Measurements from ENCODE around the gene S100A14.
"Not testable (repeated sequence)": the region's sequence is repeated elsewhere in the genome, so short reads cannot be mapped to it uniquely, and the experiment has no call there.

The S100A14 gene

GRCh38 chr1:153586347-153586746, 29.8 kb downstream of the S100A14 start:
- no peak for DNase-seq (ENCODE audit: low read depth)

- DNase-seq (ENCODE audit: low read depth), result no peak
These were observed 31.1 kb downstream of the S100A14 start for GRCh38 chr1:153585006-153585405.

GRCh38 chr1:153583976-153584375, 32.1 kb downstream of the S100A14 start:
- DNase-seq (ENCODE audit: low read depth), result no peak

- DNase-seq (ENCODE audit: low read depth), result not testable (repeated sequence)
These were observed 32.6 kb downstream of the S100A14 start for GRCh38 chr1:153583514-153583913.

GRCh38 chr1:153582836-153583235, 33.3 kb downstream of the S100A14 start:
- not testable (repeated sequence) for DNase-seq (ENCODE audit: low read depth)

- DNase-seq (ENCODE audit: low read depth), result no peak
These were observed 37.2 kb downstream of the S100A14 start for GRCh38 chr1:153578936-153579335.

- DNase-seq (ENCODE audit: low read depth), result no peak
These were observed 37.6 kb downstream of the S100A14 start for GRCh38 chr1:153578490-153578889.

- no peak for DNase-seq (ENCODE audit: low read depth)
These were observed 38.5 kb downstream of the S100A14 start for GRCh38 chr1:153577624-153578051.

- no peak for DNase-seq (ENCODE audit: low read depth)
These were observed 39.0 kb downstream of the S100A14 start for GRCh38 chr1:153577138-153577537.

GRCh38 chr1:153575497-153575896, 40.6 kb downstream of the S100A14 start:
- DNase-seq (ENCODE audit: low read depth), result not testable (repeated sequence)

GRCh38 chr1:153575081-153575491, 41.0 kb downstream of the S100A14 start:
- DNase-seq (ENCODE audit: low read depth), result not testable (repeated sequence)

GRCh38 chr1:153573351-153573750, 42.8 kb downstream of the S100A14 start:
- DNase-seq (ENCODE audit: low read depth), result no peak

GRCh38 chr1:153572569-153573015, 43.5 kb downstream of the S100A14 start:
- no peak for DNase-seq (ENCODE audit: low read depth)

- no peak for DNase-seq (ENCODE audit: low read depth)
These were observed 44.4 kb downstream of the S100A14 start for GRCh38 chr1:153571706-153572105.

GRCh38 chr1:153570874-153571273, 45.3 kb downstream of the S100A14 start:
- DNase-seq (ENCODE audit: low read depth), result no peak

GRCh38 chr1:153569465-153569864, 46.7 kb downstream of the S100A14 start:
- no peak for DNase-seq (ENCODE audit: low read depth)

GRCh38 chr1:153568367-153569099, 47.6 kb downstream of the S100A14 start:
- peak; percentile 71 for DNase-seq (ENCODE audit: low read depth)

GRCh38 chr1:153567621-153568366, 48.3 kb downstream of the S100A14 start:
- no peak for DNase-seq (ENCODE audit: low read depth)

GRCh38 chr1:153566414-153567371, 49.4 kb downstream of the S100A14 start:
- DNase-seq (ENCODE audit: low read depth), result peak; percentile 79

- DNase-seq (ENCODE audit: low read depth), result peak; percentile 32
These were observed 50.4 kb downstream of the S100A14 start, which contains the start of gene S100A2 for GRCh38 chr1:153565529-153566374. Gene S100A2 (minus strand): TSS chr1:153565844. CDS start chr1:153563877, 1,967 bp downstream.
